HepG2 (cell line): ENCODE measurements around the gene ICE1.

Source experiments
- BCL3 ChIP-seq: sonication (generic); formaldehyde crosslinking; IDR thresholded peaks from 2 replicates; pipeline ENCODE4 v1.5.1; 2020; ENCODE audit warnings: mild to moderate bottlenecking, missing genetic modification reagents, moderate library complexity
- EED ChIP-seq: sonication (generic); formaldehyde crosslinking; IDR thresholded peaks from 2 replicates; pipeline ENCODE4 v1.5.0; 2020; ENCODE audit warnings: mild to moderate bottlenecking, missing genetic modification reagents
- ELF4 ChIP-seq: sonication (generic); formaldehyde crosslinking; IDR thresholded peaks from 2 replicates; pipeline ENCODE4 v1.5.0; 2020; ENCODE audit warnings: missing genetic modification reagents, mild to moderate bottlenecking, moderate library complexity, borderline replicate concordance
- EZH2 ChIP-seq: conservative IDR thresholded peaks from 2 replicates; pipeline ENCODE4 v1.6.1; 2012; ENCODE audit warnings: mild to moderate bottlenecking, low read depth, low read length, moderate library complexity
- IKZF4 ChIP-seq: sonication (generic); formaldehyde crosslinking; IDR thresholded peaks from 2 replicates; pipeline ENCODE4 v1.5.1; 2020; ENCODE audit warnings: borderline replicate concordance, mild to moderate bottlenecking, low read depth, missing genetic modification reagents; ENCODE audit errors: not compliant biosample characterization
- MAFK ChIP-seq, 2 experiments: IDR thresholded peaks in 1 of 2; conservative IDR thresholded peaks in 1 of 2; 2 replicates each; pipeline ENCODE4 v1.6.1; 2011; ENCODE audit warnings: improper control_type of control experiment in 2 of 2, low read length in 2 of 2
- POLR2AphosphoS5 ChIP-seq: IDR thresholded peaks from 2 replicates; pipeline ENCODE4 v1.6.1; 2012; ENCODE audit warnings: low read depth, low read length
- SMARCC2 ChIP-seq: fragments of 450-650 bp; IDR thresholded peaks from 2 replicates; pipeline ENCODE4 v1.6.1; 2017; ENCODE audit warnings: antibody characterized with exemption, mild to moderate bottlenecking
- ZFX ChIP-seq: sonication (generic); formaldehyde crosslinking; IDR thresholded peaks from 2 replicates; pipeline ENCODE4 v1.4.0; 2020; ENCODE audit warnings: mild to moderate bottlenecking, low read depth, missing genetic modification reagents, moderate library complexity
- ZNF24 ChIP-seq: fragments of 450-650 bp; IDR thresholded peaks from 2 replicates; pipeline ENCODE4 v1.6.1; 2017; ENCODE audit warnings: antibody characterized with exemption, mild to moderate bottlenecking
- TF ChIP-seq, protein P1 (sequence below): sonication (generic); formaldehyde crosslinking; IDR thresholded peaks from 2 replicates; pipeline ENCODE4 v1.4.0; 2020; ENCODE audit warnings: mild to moderate bottlenecking, missing genetic modification reagents

DNA sequence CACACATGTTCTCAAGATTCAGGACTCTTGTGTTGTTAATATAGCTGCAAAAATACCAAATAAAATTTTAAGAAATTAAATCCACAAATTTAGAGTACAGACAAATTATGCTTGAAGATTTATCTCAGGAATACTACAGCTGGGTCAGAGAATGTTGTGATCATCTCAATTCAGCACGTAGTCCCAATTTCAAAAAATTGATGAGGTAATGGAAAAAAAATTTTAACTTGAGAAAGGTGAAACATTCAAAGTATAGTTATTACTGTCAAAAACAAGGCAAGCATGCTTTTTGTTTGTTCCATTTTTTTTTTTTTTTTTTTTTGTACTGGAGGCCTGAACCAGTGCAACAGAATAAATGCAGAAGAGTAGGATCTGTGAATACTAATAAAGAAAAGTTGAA lies 29.4 kb downstream of the ICE1 start:
- TF ChIP-seq SMARCC2 (no peak), BCL3 (CRISPR knock-in tag) (no peak), IKZF4 (no peak), POLR2AphosphoS5 (no peak), MAFK (conservative IDR thresholded peaks at IDR 0.05 in 1 of 2, IDR thresholded peaks at IDR 0.05 in 1 of 2; ENCODE audit: low read length in 2 of 2) (peak; percentile 41 to 71; a peak in 3 of 4 replicates), ZFX (CRISPR knock-in tag) (no peak), ELF4 (CRISPR knock-in tag) (no peak), EZH2 (no peak), ZNF24 (no peak), EED (CRISPR knock-in tag) (no peak)
- TF ChIP-seq, protein P1, sequence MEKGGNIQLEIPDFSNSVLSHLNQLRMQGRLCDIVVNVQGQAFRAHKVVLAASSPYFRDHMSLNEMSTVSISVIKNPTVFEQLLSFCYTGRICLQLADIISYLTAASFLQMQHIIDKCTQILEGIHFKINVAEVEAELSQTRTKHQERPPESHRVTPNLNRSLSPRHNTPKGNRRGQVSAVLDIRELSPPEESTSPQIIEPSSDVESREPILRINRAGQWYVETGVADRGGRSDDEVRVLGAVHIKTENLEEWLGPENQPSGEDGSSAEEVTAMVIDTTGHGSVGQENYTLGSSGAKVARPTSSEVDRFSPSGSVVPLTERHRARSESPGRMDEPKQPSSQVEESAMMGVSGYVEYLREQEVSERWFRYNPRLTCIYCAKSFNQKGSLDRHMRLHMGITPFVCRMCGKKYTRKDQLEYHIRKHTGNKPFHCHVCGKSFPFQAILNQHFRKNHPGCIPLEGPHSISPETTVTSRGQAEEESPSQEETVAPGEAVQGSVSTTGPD (CRISPR knock-in tag): no peak
